Cardiac fibroblast (primary cell): ENCODE results near the gene FBXO9.

Experiments
- DNase-seq, 2 donors: peaks; one replicate each; pipeline versions ENCODE4 v3.0.0 to v3.0.0-alpha.2; 2010; ENCODE audit warnings: low read depth in 2 of 2
- H3K4me3 ChIP-seq, 2 donors: replicated peaks in 1 of 2; 1 replicate in 1 of 2; 2 replicates in 1 of 2; pipeline ENCODE4 v1.5.1; 2011; ENCODE audit warnings: low read depth in 2 of 2, low read length in 2 of 2, mild to moderate bottlenecking in 2 of 2, moderate library complexity in 1 of 2
- CTCF ChIP-seq: IDR thresholded peaks from one replicate; pipeline ENCODE4 v1.5.1; 2011; ENCODE audit warnings: low read depth, mild to moderate bottlenecking, low read length, inconsistent platforms

Gene FBXO9

GRCh38 chr6:53115113-53115512 lies 49.9 kb downstream of the FBXO9 start:
- no peak for TF ChIP-seq CTCF
- DNase-seq, result no peak
- H3K4me3 ChIP-seq, result no peak overlapping the region

GRCh38 chr6:53115741-53116140 lies 50.5 kb downstream of the FBXO9 start:
- DNase-seq, result no peak
- TF ChIP-seq CTCF, result no peak
- H3K4me3 ChIP-seq, result no peak overlapping the region

GRCh38 chr6:53119349-53119748 lies 54.1 kb downstream of the FBXO9 start:
- TF ChIP-seq CTCF, result no peak
- DNase-seq, result peak in 1 of 2 donors; percentile 20

GRCh38 chr6:53119772-53120409 lies 54.7 kb downstream of the FBXO9 start:
- TF ChIP-seq CTCF, result no peak
- H3K4me3 ChIP-seq, result no peak overlapping the region
- DNase-seq, result peak; percentile 34 to 74

More at GRCh38 chr6:53119349-53119748, 54.1 kb downstream of the FBXO9 start:
- no peak overlapping the region for H3K4me3 ChIP-seq

GRCh38 chr6:53124131-53124800 lies 59.1 kb downstream of the FBXO9 start:
- DNase-seq, result no peak
- no peak for TF ChIP-seq CTCF

GRCh38 chr6:53125276-53125675 lies 60.1 kb downstream of the FBXO9 start:
- DNase-seq, result no peak
- no peak overlapping the region for H3K4me3 ChIP-seq
- TF ChIP-seq CTCF, result no peak

More at GRCh38 chr6:53124131-53124800, 59.1 kb downstream of the FBXO9 start:
- H3K4me3 ChIP-seq, result no peak overlapping the region
